Mesodermal cell (in vitro differentiated cells): ENCODE results near the gene WDR46.
A peak's percentile ranks its signal among the peaks of the same experiment; 100 is the strongest.

Source experiments
- H3K27ac ChIP-seq: 2 replicates; pipeline ENCODE4 v1.7.0; 2013; ENCODE audit warnings: mild to moderate bottlenecking, low read depth, low read length, moderate library complexity; ENCODE audit not compliant: severe bottlenecking
- H3K36me3 ChIP-seq: 2 replicates; pipeline ENCODE4 v1.7.1; 2013; ENCODE audit warnings: mild to moderate bottlenecking, low read length, moderate library complexity; ENCODE audit not compliant: control insufficient read depth, insufficient read depth
- H3K4me1 ChIP-seq: one replicate; pipeline ENCODE4 v1.7.1; 2013; ENCODE audit warnings: mild to moderate bottlenecking, low read length; ENCODE audit not compliant: insufficient read depth, control insufficient read depth, poor library complexity, severe bottlenecking
- H3K4me3 ChIP-seq: 2 replicates; pipeline ENCODE4 v1.7.0; 2013; ENCODE audit warnings: low read length, control low read depth, mild to moderate bottlenecking; ENCODE audit not compliant: insufficient read depth, poor library complexity, severe bottlenecking; ENCODE audit errors: extremely low read depth
- H3K9me3 ChIP-seq: 2 replicates; pipeline ENCODE4 v1.7.1; 2013; ENCODE audit warnings: mild to moderate bottlenecking, low read length, moderate library complexity; ENCODE audit not compliant: control insufficient read depth
- WGBS, 2 experiments: methylation state at CpG; one replicate each; pipeline ENCODE4 v1.1.5; 2013; ENCODE audit warnings: missing lambda C conversion rate in 2 of 2; ENCODE audit not compliant: insufficient coverage in 2 of 2; 5-methylcytosine and 5-hydroxymethylcytosine counted together

The WDR46 gene

GRCh38 chr6:33313105-33313708, 24.2 kb upstream of the WDR46 start:
- H3K4me3 ChIP-seq, result peak overlapping the region; percentile 62
- WGBS, 2 experiments, result 0 to 1% methylated on average over 28 to 33 of the region's 33 CpGs
- peaks cover 9% of the 10 kb centered on the region for H3K4me1 ChIP-seq
- no peaks in the 10 kb centered on the region for H3K9me3 ChIP-seq
- peak overlapping the region; percentile 69 for H3K27ac ChIP-seq
- peaks cover 16% of the 10 kb centered on the region for H3K36me3 ChIP-seq

- Histone ChIP-seq H3K4me1 (peaks cover 9% of the 10 kb centered on the region), H3K4me3 (peak overlapping the region; percentile 62), H3K9me3 (no peaks in the 10 kb centered on the region), H3K36me3 (peaks cover 16% of the 10 kb centered on the region), H3K27ac (peak overlapping the region; percentile 69)
- 6 to 7% methylated on average over 19 to 21 of the region's 29 CpGs for WGBS, 2 experiments
Measured at GRCh38 chr6:33312361-33313104, 23.5 kb upstream of the WDR46 start.

- peaks cover 11% of the 10 kb centered on the region for H3K36me3 ChIP-seq
- H3K4me1 ChIP-seq, result no peaks in the 10 kb centered on the region
- no peaks in the 10 kb centered on the region for H3K9me3 ChIP-seq
- no peak overlapping the region for H3K27ac ChIP-seq
- H3K4me3 ChIP-seq, result no peak overlapping the region
- 88 to 90% methylated on average over 3 to 4 of the region's 4 CpGs for WGBS, 2 experiments
Measured at GRCh38 chr6:33306356-33306755, 17.3 kb upstream of the WDR46 start.

GRCh38 chr6:33305052-33305451, 16.0 kb upstream of the WDR46 start:
- 86 to 95% methylated on average over 6 to 8 of the region's 8 CpGs for WGBS, 2 experiments
- H3K9me3 ChIP-seq, result no peaks in the 10 kb centered on the region
- H3K27ac ChIP-seq, result no peak overlapping the region
- H3K36me3 ChIP-seq, result peaks cover 11% of the 10 kb centered on the region
- no peaks in the 10 kb centered on the region for H3K4me1 ChIP-seq
- no peak overlapping the region for H3K4me3 ChIP-seq

GRCh38 chr6:33304216-33304615, 15.2 kb upstream of the WDR46 start:
- H3K4me1 ChIP-seq, result no peaks in the 10 kb centered on the region
- H3K9me3 ChIP-seq, result no peaks in the 10 kb centered on the region
- H3K36me3 ChIP-seq, result peaks cover 9% of the 10 kb centered on the region
- 93 to 95% methylated on average over 14 to 16 of the region's 16 CpGs for WGBS, 2 experiments
- no peak overlapping the region for H3K27ac ChIP-seq
- H3K4me3 ChIP-seq, result no peak overlapping the region

- WGBS, 2 experiments, result no CpG with 5 or more reads among the region's 3 CpGs
- Histone ChIP-seq H3K36me3 (peaks cover 9% of the 10 kb centered on the region), H3K9me3 (no peaks in the 10 kb centered on the region), H3K27ac (no peak overlapping the region), H3K4me3 (no peak overlapping the region), H3K4me1 (peaks cover 4% of the 10 kb centered on the region)
Measured at GRCh38 chr6:33301877-33302276, 12.8 kb upstream of the WDR46 start.

GRCh38 chr6:33299237-33299944, 10.4 kb upstream of the WDR46 start:
- H3K9me3 ChIP-seq, result no peaks in the 10 kb centered on the region
- H3K4me3 ChIP-seq, result peak overlapping the region; percentile 67
- peaks cover 26% of the 10 kb centered on the region for H3K36me3 ChIP-seq
- H3K4me1 ChIP-seq, result peaks cover 5% of the 10 kb centered on the region
- peak overlapping the region; percentile 94 for H3K27ac ChIP-seq
- WGBS, 2 experiments, result 0 to 1% methylated on average over 45 to 49 of the region's 54 CpGs

- 0 to 1% methylated on average over 10 to 12 of the region's 34 CpGs for WGBS, 2 experiments
- H3K27ac ChIP-seq, result peak within 1 kb of the TSS; percentile 94
- no peaks in the 10 kb centered on the region for H3K9me3 ChIP-seq
- peak within 1 kb of the TSS; percentile 67 for H3K4me3 ChIP-seq
- peaks cover 5% of the 10 kb centered on the region for H3K4me1 ChIP-seq
- peaks cover 30% of the 10 kb centered on the region for H3K36me3 ChIP-seq
Measured at GRCh38 chr6:33298773-33299236, 9.8 kb upstream of the WDR46 start, which contains the start of gene RGL2. TSS of gene RGL2 (minus strand) at chr6:33298942. CDS start at chr6:33298610, 332 bp downstream.

GRCh38 chr6:33297956-33298772, 9.1 kb upstream of the WDR46 start:
- peak overlapping the region; percentile 67 for H3K4me3 ChIP-seq
- peaks cover 37% of the 10 kb centered on the region for H3K36me3 ChIP-seq
- H3K4me1 ChIP-seq, result peaks cover 5% of the 10 kb centered on the region
- H3K27ac ChIP-seq, result peak overlapping the region; percentile 94
- no peaks in the 10 kb centered on the region for H3K9me3 ChIP-seq
- 0% methylated on average over 11 to 17 of the region's 42 CpGs for WGBS, 2 experiments

- Histone ChIP-seq H3K27ac (peak overlapping the region; percentile 67), H3K9me3 (no peaks in the 10 kb centered on the region), H3K36me3 (peaks cover 44% of the 10 kb centered on the region), H3K4me1 (peaks cover 5% of the 10 kb centered on the region), H3K4me3 (peak overlapping the region; percentile 67)
- WGBS, 2 experiments, result 0 to 3% methylated on average over 3 to 11 of the region's 16 CpGs
Measured at GRCh38 chr6:33297406-33297955, 8.4 kb upstream of the WDR46 start.
